ENCODE measurements around the gene SON.

The SON gene

GRCh38 chr21:33544451-33545195 lies 1.8 kb downstream of the SON start:
- DNase-seq, result no peak

GRCh38 chr21:33546086-33546485 lies 3.2 kb downstream of the SON start:
- no peak for DNase-seq

- DNase-seq, result no peak
Observed at GRCh38 chr21:33549848-33550771, 7.3 kb downstream of the SON start.

GRCh38 chr21:33550772-33551660 lies 8.2 kb downstream of the SON start:
- DNase-seq, result no peak

GRCh38 chr21:33551664-33552063 lies 8.8 kb downstream of the SON start:
- DNase-seq, result no peak

GRCh38 chr21:33552093-33552998 lies 9.5 kb downstream of the SON start:
- no peak for DNase-seq

GRCh38 chr21:33552999-33553598 lies 10.3 kb downstream of the SON start:
- DNase-seq, result no peak

GRCh38 chr21:33554236-33554981 lies 11.6 kb downstream of the SON start:
- no peak for DNase-seq

- no peak for DNase-seq
Observed at GRCh38 chr21:33554982-33555344, 12.1 kb downstream of the SON start.

GRCh38 chr21:33557447-33557846 lies 14.6 kb downstream of the SON start:
- no peak for DNase-seq

- DNase-seq, result no peak
Observed at GRCh38 chr21:33558777-33559421, 16.1 kb downstream of the SON start.

- no peak for DNase-seq
Observed at GRCh38 chr21:33559813-33560212, 17.0 kb downstream of the SON start.

- no peak for DNase-seq
Observed at GRCh38 chr21:33560965-33561364, 18.1 kb downstream of the SON start.

GRCh38 chr21:33561373-33561772 lies 18.5 kb downstream of the SON start:
- DNase-seq, result no peak

- DNase-seq, result no peak
Observed at GRCh38 chr21:33562389-33562788, 19.6 kb downstream of the SON start.

- no peak for DNase-seq
Observed at GRCh38 chr21:33566514-33566913, 23.7 kb downstream of the SON start.

GRCh38 chr21:33567914-33568313 lies 25.1 kb downstream of the SON start:
- no peak for DNase-seq

GRCh38 chr21:33568448-33568847 lies 25.6 kb downstream of the SON start:
- no peak for DNase-seq

- no peak for DNase-seq
Observed at GRCh38 chr21:33569991-33570390, 27.2 kb downstream of the SON start.

GRCh38 chr21:33572350-33572749 lies 29.5 kb downstream of the SON start:
- no peak for DNase-seq
